Dedifferentiated amniotic fluid mesenchymal stem cell (primary cell): ENCODE data around the gene SCML2.
"Not testable (repeated sequence)": the region's sequence is repeated elsewhere in the genome, so short reads cannot be mapped to it uniquely, and the experiment has no call there.

Experiments
- DNase-seq: peaks from one replicate; pipeline ENCODE4 v3.0.0-alpha.2; 2016; ENCODE audit errors: extremely low spot score

SCML2 gene

DNA sequence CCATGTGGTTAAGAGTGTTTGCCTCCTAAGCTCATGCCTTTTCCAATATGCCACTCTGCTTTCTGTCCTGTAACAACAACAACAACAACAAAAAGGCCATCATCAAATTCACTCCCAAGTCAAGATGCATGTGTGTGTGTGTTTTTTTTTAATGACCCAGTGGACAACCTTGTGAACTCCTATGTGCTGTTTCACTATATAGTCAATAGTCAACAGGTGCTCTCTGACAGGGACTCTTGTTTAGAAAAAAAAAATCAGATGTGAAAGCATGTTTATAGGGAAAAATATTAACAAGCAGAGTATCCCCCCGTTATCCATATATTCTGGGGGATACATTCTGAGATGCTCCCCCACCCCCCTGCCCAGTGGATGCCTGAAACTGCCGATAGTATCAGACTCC, 83.2 kb downstream of the SCML2 start:
- DNase-seq: no peak

- DNase-seq: no peak
Measured at GRCh38 chrX:18255059-18255458, 99.4 kb downstream of the SCML2 start.

DNA sequence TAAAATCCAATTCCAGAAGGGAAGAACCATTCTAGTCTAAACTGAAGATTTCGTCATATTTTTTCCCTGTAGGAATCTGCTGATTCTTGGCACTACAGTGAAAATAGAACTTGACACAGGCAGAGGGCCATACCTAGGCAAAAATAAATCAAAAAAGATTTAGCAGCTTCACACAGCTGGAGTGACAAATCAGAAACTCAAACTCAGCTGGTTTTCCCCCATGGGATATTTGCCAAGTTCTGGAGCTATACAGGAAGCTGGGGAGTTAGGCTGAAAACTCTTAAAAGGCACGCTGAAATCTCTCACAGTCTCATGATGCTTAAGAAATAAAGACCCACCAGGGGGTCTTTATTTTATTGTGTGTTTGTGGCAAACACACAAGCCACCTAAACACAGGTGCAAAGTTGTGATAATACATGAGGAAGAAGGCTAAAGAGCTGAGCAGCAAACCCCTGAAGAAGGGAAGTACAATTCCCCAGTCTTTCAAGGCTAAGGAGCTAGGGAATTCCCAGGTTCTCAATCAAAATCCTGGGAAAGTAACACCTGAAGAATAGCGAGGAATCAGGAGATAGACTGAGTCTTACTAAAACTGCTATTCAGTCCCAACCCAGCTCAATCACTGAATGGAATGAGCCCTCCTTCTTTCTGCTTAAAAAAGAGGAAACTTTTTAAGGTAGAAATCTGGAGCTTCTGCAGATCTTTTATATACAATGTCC, 101.7 kb downstream of the SCML2 start:
- no peak for DNase-seq

DNA sequence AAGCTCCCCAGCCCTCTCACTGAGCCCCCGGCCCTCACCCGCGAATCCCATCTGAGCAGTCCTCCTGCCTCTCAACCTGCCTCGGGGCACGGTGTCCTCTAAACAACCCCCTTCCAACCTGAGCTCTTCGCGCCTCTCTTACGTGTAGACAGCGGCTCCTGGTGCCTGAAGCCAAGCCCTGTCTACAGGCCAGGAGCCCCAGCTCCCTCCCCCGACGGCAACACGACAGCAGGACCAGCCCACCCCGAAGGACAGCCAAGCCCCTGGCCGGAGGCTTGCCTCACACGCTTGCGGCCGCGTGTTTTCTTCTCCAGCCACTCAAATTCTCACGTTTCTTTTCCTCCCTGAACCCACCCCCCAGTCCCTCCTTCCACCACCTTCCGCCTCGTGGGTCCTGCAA, 124.8 kb downstream of the SCML2 start:
- DNase-seq: not testable (repeated sequence)

- no peak for DNase-seq
Measured at GRCh38 chrX:18228069-18228468, 126.4 kb downstream of the SCML2 start.

DNA sequence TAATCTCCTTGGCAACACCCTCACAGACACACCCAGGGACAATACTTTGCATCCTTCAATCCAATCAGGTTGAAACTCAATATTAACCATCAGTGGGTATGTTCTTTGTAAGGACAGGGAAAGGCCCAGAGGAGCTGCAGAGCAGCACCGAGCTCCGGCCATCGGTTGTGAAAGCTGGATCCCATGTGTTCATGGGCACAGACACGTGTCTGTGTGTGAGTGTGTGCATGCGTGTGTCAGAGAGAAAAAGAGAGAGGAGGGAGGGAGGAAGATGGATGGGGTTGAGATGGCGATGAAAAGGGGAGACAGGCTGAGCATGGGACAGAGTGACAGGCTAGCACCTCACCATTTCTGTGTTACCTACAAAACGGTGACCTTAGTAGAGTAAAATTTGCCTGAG, 127.0 kb downstream of the SCML2 start:
- no peak for DNase-seq

DNA sequence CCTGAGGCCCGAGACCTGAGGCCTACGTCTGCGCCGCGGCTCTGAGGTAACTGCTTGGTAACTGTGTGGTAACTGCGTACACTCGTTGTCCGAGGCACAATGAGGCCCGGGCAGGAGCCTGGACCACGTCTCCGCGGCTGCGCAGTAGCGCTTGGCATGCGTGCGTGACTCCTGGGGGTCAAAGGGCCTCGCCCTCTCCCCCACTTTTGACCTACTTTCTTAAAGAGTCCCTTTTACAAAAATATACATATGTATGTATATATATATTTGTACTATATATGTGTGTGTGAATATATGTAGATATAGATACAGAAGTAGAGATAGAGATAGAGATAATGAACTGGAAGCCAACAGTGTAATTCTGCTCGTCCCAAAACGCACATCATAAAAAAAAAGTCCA, 133.7 kb downstream of the SCML2 start, which contains the start of gene BEND2:
Gene BEND2 (minus strand): TSS at position 101 of the 400 bp plus-strand sequence. CDS start 136 bp downstream, outside the sequence.
- no peak for DNase-seq

DNA sequence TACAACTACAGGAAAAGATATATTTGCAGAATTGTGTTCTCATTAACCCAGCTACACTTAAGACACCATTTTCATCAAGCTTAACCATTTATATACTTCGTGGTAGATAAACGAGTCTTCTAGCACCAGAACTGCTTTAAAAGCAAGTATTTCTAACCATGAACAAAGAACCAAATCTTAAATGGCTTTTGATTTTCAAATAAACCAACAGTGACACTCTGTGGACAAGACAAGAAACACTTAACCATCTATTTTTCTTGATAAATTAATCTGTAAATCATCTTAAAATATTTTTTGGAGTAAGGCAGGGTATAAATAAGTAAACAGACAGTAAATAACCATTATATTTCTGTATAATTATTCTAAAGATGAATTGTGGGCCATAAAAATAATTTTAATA, 144.0 kb downstream of the SCML2 start:
- no peak for DNase-seq

- no peak for DNase-seq
Measured at GRCh38 chrX:18206657-18207056, 147.8 kb downstream of the SCML2 start.

- DNase-seq: no peak
Measured at GRCh38 chrX:18203631-18204030, 150.9 kb downstream of the SCML2 start.

GRCh38 chrX:18194688-18195087, 159.8 kb downstream of the SCML2 start:
- DNase-seq: no peak
